K562 (cell line): Measurements from ENCODE around the gene HMGCLL1. TPM values are rescaled to one million over a fixed set of nuclear protein-coding genes. Genes with fewer than 3 reads are reported as not detected.

Experiments
- ATAC-seq: fragments of 200-7000 bp; cut with Tn5 transposase; 3 replicates; pipeline ENCODE4 v1.9.1; 2020; ENCODE audit warnings: moderate library complexity
- BruUV-seq: library from RNA; stranded (reverse); fragments of 400-500 nt; replicated peaks from 2 replicates; lab custom pipeline; 2021; lab: Mats Ljungman, UMichigan
- CTCF ChIA-PET: fragments of 300-600 bp; formaldehyde crosslinking; extraction: SDS; loops from one replicate; lab custom pipeline; 2021; ENCODE audit warnings: low intra/inter-chr PET ratio; lab: Yijun Ruan, JAX
- POLR2A ChIA-PET: fragments of 300-600, 350-650 bp; sonication (Branson Sonifier 250); formaldehyde crosslinking; extraction: SDS; loops from one replicate; lab custom pipeline; 2021; ENCODE audit warnings: antibody characterized with exemption, inconsistent platforms; lab: Yijun Ruan, JAX
- DNase-seq, 4 experiments: peaks; one replicate each; pipeline versions ENCODE4 v3.0.0 to v3.0.0-alpha.2; 2011 to 2018; ENCODE audit warnings: low spot score in 3 of 4, mixed read lengths in 3 of 4; ENCODE audit errors: extremely low read depth in 1 of 4
- FAIRE-seq: peaks from 2 replicates; lab custom pipeline; 2011; peaks lifted over from hg19 to GRCh38; lab: Jason Lieb, UNC
- H2AFZ ChIP-seq: 2 replicates; pipeline ENCODE4 v1.6.0; 2011; ENCODE audit warnings: low read depth, low read length, control low read depth, inconsistent platforms
- H3K27ac ChIP-seq: fragments of 200-600 bp; 3 replicates; pipeline ENCODE4 v1.8.0; 2011; ENCODE audit warnings: low read depth, mild to moderate bottlenecking, control low read depth, inconsistent platforms, low read length, moderate library complexity, mixed read lengths; ENCODE audit errors: extremely low read depth
- H3K27me3 ChIP-seq, 2 experiments: fragments of 300-600 bp in 1 of 2; 2 replicates in 1 of 2; 3 replicates in 1 of 2; pipeline versions ENCODE4 v1.6.0 to v1.8.0; 2011; ENCODE audit warnings: inconsistent platforms in 2 of 2, low read length in 2 of 2, mild to moderate bottlenecking in 1 of 2, mixed read lengths in 1 of 2, moderate library complexity in 1 of 2; ENCODE audit not compliant: control insufficient read depth in 2 of 2, insufficient read depth in 2 of 2
- H3K36me3 ChIP-seq: fragments of 300-600 bp; 3 replicates; pipeline ENCODE4 v1.8.0; 2011; ENCODE audit warnings: mild to moderate bottlenecking, low read length, inconsistent platforms; ENCODE audit not compliant: control insufficient read depth, insufficient read depth
- H3K4me1 ChIP-seq, 2 experiments: fragments of 200-600 bp in 1 of 2; replicated peaks in 1 of 2; 2 replicates in 1 of 2; 3 replicates in 1 of 2; pipeline versions ENCODE4 v1.5.1 to v1.8.0; 2011; ENCODE audit warnings: inconsistent platforms in 2 of 2, low read length in 2 of 2, mild to moderate bottlenecking in 1 of 2, mixed read lengths in 1 of 2, moderate library complexity in 1 of 2; ENCODE audit not compliant: control insufficient read depth in 2 of 2, insufficient read depth in 2 of 2
- H3K4me2 ChIP-seq: 2 replicates; pipeline ENCODE4 v1.6.1; 2011; ENCODE audit warnings: low read length, control low read depth, inconsistent platforms, mixed read lengths; ENCODE audit not compliant: insufficient read depth
- H3K4me3 ChIP-seq: fragments of 200-600 bp; sonication (generic), shearing (Covaris generic); 2 replicates; pipeline ENCODE4 v1.5.1; 2016; ENCODE audit warnings: control low read depth, inconsistent platforms
- H3K79me2 ChIP-seq: fragments of 200-600 bp; 3 replicates; pipeline ENCODE4 v1.8.0; 2011; ENCODE audit warnings: low read length, inconsistent platforms; ENCODE audit not compliant: control insufficient read depth, insufficient read depth
- H3K9ac ChIP-seq, 2 experiments: 2 replicates each; pipeline versions ENCODE4 v1.6.0 to v1.6.1; 2011; ENCODE audit warnings: low read depth in 2 of 2, low read length in 2 of 2, control low read depth in 1 of 2, inconsistent platforms in 1 of 2, mild to moderate bottlenecking in 1 of 2, mixed read lengths in 1 of 2; ENCODE audit not compliant: insufficient read depth in 1 of 2
- H3K9me1 ChIP-seq: one replicate; pipeline ENCODE4 v1.6.0; 2011; ENCODE audit warnings: inconsistent platforms, mild to moderate bottlenecking, low read length, moderate library complexity; ENCODE audit not compliant: control insufficient read depth, insufficient read depth
- H3K9me3 ChIP-seq: replicated peaks from 2 replicates; pipeline ENCODE4 v1.5.1; 2011; ENCODE audit warnings: low read depth, low read length, inconsistent platforms; ENCODE audit not compliant: control insufficient read depth, insufficient read depth
- H4K20me1 ChIP-seq: replicated peaks from 2 replicates; pipeline ENCODE4 v1.6.1; 2011; ENCODE audit warnings: low read length, inconsistent platforms, mixed read lengths; ENCODE audit not compliant: control insufficient read depth, insufficient read depth
- ATF7 ChIP-seq: fragments of 450-650 bp; IDR thresholded peaks from 2 replicates; pipeline ENCODE4 v1.7.1; 2014; ENCODE audit warnings: mild to moderate bottlenecking, moderate library complexity
- CTCF ChIP-seq, 3 experiments: IDR thresholded peaks in 2 of 3; conservative IDR thresholded peaks in 1 of 3; 2 replicates each; pipeline ENCODE4 v1.5.1; 2011 to 2012; ENCODE audit warnings: low read length in 3 of 3, mild to moderate bottlenecking in 3 of 3, control low read depth in 2 of 3, improper control_type of control experiment in 1 of 3, inconsistent platforms in 1 of 3, low read depth in 1 of 3, mixed read lengths in 1 of 3, moderate library complexity in 1 of 3; ENCODE audit not compliant: insufficient read depth in 2 of 3
- MYNN ChIP-seq, 2 experiments: sonication (generic); formaldehyde crosslinking in 1 of 2; IDR thresholded peaks; 2 replicates each; pipeline versions ENCODE4 v1.5.0 to v1.6.1; 2016 to 2020; ENCODE audit warnings: antibody characterized with exemption in 1 of 2, missing genetic modification reagents in 1 of 2
- POLR2AphosphoS5 ChIP-seq: IDR thresholded peaks from 2 replicates; pipeline ENCODE4 v1.6.1; 2011; ENCODE audit warnings: mild to moderate bottlenecking, low read depth, low read length, moderate library complexity; ENCODE audit not compliant: control insufficient read depth, insufficient read depth
- POLR2G ChIP-seq: fragments of 200-400 bp; formaldehyde crosslinking; IDR thresholded peaks from 2 replicates; pipeline ENCODE4 v1.6.1; 2017; ENCODE audit warnings: low read depth, mild to moderate bottlenecking, antibody characterized with exemption, low read length, moderate library complexity
- RBBP5 ChIP-seq: fragments of 200-600 bp; sonication (generic); IDR thresholded peaks from 2 replicates; pipeline ENCODE4 v1.6.1; 2012; ENCODE audit warnings: borderline replicate concordance, mild to moderate bottlenecking, low read length, control low read depth, inconsistent platforms; ENCODE audit not compliant: insufficient read depth, poor library complexity, severe bottlenecking
- SNAPC5 ChIP-seq: fragments of 250-450 bp; sonication (Bioruptor Pico); IDR thresholded peaks from 2 replicates; pipeline ENCODE4 v1.8.0; 2021; ENCODE audit warnings: moderate library complexity, mild to moderate bottlenecking, inconsistent platforms
- TSC22D4 ChIP-seq: fragments of 450-650 bp; IDR thresholded peaks from 2 replicates; pipeline ENCODE4 v1.6.1; 2016; ENCODE audit warnings: missing genetic modification characterization, missing biosample characterization, control low read depth
- ZNF143 ChIP-seq: sonication (generic); formaldehyde crosslinking; IDR thresholded peaks from 2 replicates; pipeline ENCODE4 v1.9.0; 2022; ENCODE audit warnings: mild to moderate bottlenecking, missing genetic modification reagents
- ZNF197 ChIP-seq: fragments of 200-800 bp; sonication (Bioruptor generic); IDR thresholded peaks from 2 replicates; pipeline ENCODE4 v1.6.1; 2016; ENCODE audit warnings: low read depth, missing genetic modification characterization, missing compliant biosample characterization
- ZNF707 ChIP-seq: fragments of 250-450 bp; sonication (Bioruptor Pico); conservative IDR thresholded peaks from 2 replicates; pipeline ENCODE4 v1.8.0; 2022; ENCODE audit warnings: inconsistent platforms, mild to moderate bottlenecking, moderate library complexity
- ZNF778 ChIP-seq: fragments of 450-650 bp; formaldehyde crosslinking; IDR thresholded peaks from 2 replicates; pipeline ENCODE4 v1.4.0; 2020; ENCODE audit warnings: mild to moderate bottlenecking, moderate library complexity
- WGBS: fragments of 100-300 bp; shearing (Covaris generic); methylation state at CpG from one replicate; pipeline ENCODE4 v1.1.6; 2016; ENCODE audit warnings: low coverage, mixed read lengths; ENCODE audit not compliant: insufficient coverage; ENCODE audit errors: missing lambda C conversion rate; 5-methylcytosine and 5-hydroxymethylcytosine counted together
- in situ Hi-C: fragments of 300-500 bp; cut with MboI; formaldehyde crosslinking; loops from 4 replicates; pipeline ENCODE4 v1.15.0; 2018; ENCODE audit warnings: inconsistent platforms, mixed read lengths
- intact Hi-C: fragments of 100-400 bp; cut with micrococcal nuclease; formaldehyde crosslinking; loops from 2 replicates; pipeline ENCODE4 v1.14.2; 2022
- polyA plus RNA-seq, 8 experiments: library from polyadenylated mRNA; depleted of rRNA in 4 of 8; stranded (reverse) in 5 of 8; unstranded in 3 of 8; fragments of >200 nt; fragmentation: Nextera tagmentation in 2 of 8; fragmentation: Illumina TruSeq in 1 of 8; extraction: Ambion mirVana in 2 of 8; extraction: Trizol in 1 of 8; gene quantifications; 2 replicates each; pipeline versions ENCODE4 v1.2.1 to v1.2.3, GENCODE V29; 2011 to 2014; ENCODE audit warnings: inconsistent platforms in 1 of 8, missing spikeins in 1 of 8
- total RNA-seq, 7 experiments: library from RNA; depleted of rRNA in 6 of 7; stranded (reverse); fragments of >200 nt in 6 of 7; fragmentation: Illumina TruSeq in 2 of 7; extraction: Trizol in 2 of 7; gene quantifications; 2 replicates each; pipeline versions ENCODE4 v1.2.1 to v1.2.3, GENCODE V29; 2011 to 2021; ENCODE audit warnings: low replicate concordance in 1 of 7

The HMGCLL1 gene
- total and polyA plus RNA-seq, 9 of the 15 experiments (the other 6 are each of a cell fraction or from before 2014, with no cell fraction given), result not detected

- TF ChIP-seq ZNF197 (CRISPR knock-in tag), result no peak
- TF ChIP-seq MYNN (IDR thresholded peaks at IDR 0.05), result no peak
- no peak for TF ChIP-seq MYNN (CRISPR knock-in tag; IDR thresholded peaks at IDR 0.05)
- no peak for TF ChIP-seq SNAPC5 (CRISPR knock-in tag)
- no peak for TF ChIP-seq ZNF143 (CRISPR knock-in tag)
- no peak for TF ChIP-seq POLR2AphosphoS5
- TF ChIP-seq TSC22D4, result no peak
- TF ChIP-seq, all 486 proteins: peak for 0
These were observed 10.1 kb downstream of the HMGCLL1 start (continued) for GRCh38 chr6:55568808-55569439.

DNA sequence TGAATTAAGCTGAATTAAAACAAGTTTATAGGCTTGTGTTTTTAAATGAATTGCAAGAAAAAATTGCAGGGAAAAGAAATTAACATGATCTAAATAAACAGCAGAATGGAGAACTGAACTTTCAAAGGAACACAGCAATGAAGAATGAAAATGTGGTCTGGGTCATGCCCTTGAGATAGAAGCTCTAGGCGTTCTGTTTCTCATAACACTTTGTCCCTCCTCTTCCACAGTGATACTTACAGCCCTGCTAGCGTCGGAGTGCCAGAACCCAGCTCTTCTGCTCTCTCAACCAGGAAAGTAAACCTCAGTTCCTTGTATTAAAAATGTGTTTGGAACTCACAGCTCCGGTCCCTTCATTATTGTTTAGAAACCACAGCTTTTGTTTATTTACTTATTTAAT lies 11.4 kb downstream of the HMGCLL1 start:
- no peak for TF ChIP-seq RBBP5
- TF ChIP-seq ZNF707 (CRISPR knock-in tag), result no peak
- no peak for TF ChIP-seq POLR2G
- no peak for TF ChIP-seq ATF7
- TF ChIP-seq CTCF (IDR thresholded peaks at IDR 0.05 in 2 of 3, conservative IDR thresholded peaks at IDR 0.05 in 1 of 3; ENCODE audit: insufficient read depth in 2 of 3, low read depth in 1 of 3, low read length in 3 of 3), result no peak
- no peak for TF ChIP-seq ZNF778 (CRISPR knock-in tag)
- no peak overlapping the region for H3K4me3 ChIP-seq

More for the DNA sequence above, 11.4 kb downstream of the HMGCLL1 start:
- ChIA-PET CTCF (no interaction called here), POLR2A (no interaction called here)
- Histone ChIP-seq H3K36me3 (no peaks in the 10 kb centered on the region), H3K9me1 (no peaks in the 10 kb centered on the region), H3K4me2 (no peak overlapping the region), H3K4me1 (no peaks in the 10 kb centered on the region), H3K9me3 (no peaks in the 10 kb centered on the region), H3K79me2 (no peaks in the 10 kb centered on the region), H2AFZ (no peak overlapping the region), H4K20me1 (no peaks in the 10 kb centered on the region), H3K27ac (no peak overlapping the region), H3K27me3 (no peaks in the 10 kb centered on the region), H3K9ac (no peak overlapping the region)
- in situ Hi-C loops, result no loop called here
- FAIRE-seq (no peak), DNase-seq (no peak), ATAC-seq (no peak)
- WGBS, result 0% methylated on average over 4 of the region's 4 CpGs
- intact Hi-C loops, result no loop called here
- no TSS peak for BruUV-seq
